ENCODE measurements around the gene TTC24.

- no peak for TF ChIP-seq CTCF (IDR thresholded peaks at IDR 0.05)
- TF ChIP-seq ZFX (IDR thresholded peaks at IDR 0.05; ENCODE audit: borderline replicate concordance): no peak
Observed at GRCh38 chr1:156533568-156534220, 45.8 kb upstream of the TTC24 start.
